Peyer's patch (tissue), 4 donors: Measurements from ENCODE around the gene CLIC1.

Experiments used
- POLR2A ChIP-seq, 2 donors: fragments of 450-650 bp; IDR thresholded peaks; one replicate each; pipeline ENCODE4 v1.5.1; 2017; ENCODE audit warnings: antibody characterized with exemption in 2 of 2, mild to moderate bottlenecking in 2 of 2, moderate library complexity in 2 of 2
- TF ChIP-seq, protein P1 (sequence below), 6 experiments: fragments of 450-650 bp in 4 of 6; fragments of 200-600 bp in 2 of 6; sonication (generic) in 1 of 6; IDR thresholded peaks; one replicate each; pipeline ENCODE4 v1.5.1; 2017 to 2019; ENCODE audit warnings: antibody characterized with exemption in 6 of 6, mild to moderate bottlenecking in 3 of 6, moderate library complexity in 1 of 6

- TF ChIP-seq, protein P1, sequence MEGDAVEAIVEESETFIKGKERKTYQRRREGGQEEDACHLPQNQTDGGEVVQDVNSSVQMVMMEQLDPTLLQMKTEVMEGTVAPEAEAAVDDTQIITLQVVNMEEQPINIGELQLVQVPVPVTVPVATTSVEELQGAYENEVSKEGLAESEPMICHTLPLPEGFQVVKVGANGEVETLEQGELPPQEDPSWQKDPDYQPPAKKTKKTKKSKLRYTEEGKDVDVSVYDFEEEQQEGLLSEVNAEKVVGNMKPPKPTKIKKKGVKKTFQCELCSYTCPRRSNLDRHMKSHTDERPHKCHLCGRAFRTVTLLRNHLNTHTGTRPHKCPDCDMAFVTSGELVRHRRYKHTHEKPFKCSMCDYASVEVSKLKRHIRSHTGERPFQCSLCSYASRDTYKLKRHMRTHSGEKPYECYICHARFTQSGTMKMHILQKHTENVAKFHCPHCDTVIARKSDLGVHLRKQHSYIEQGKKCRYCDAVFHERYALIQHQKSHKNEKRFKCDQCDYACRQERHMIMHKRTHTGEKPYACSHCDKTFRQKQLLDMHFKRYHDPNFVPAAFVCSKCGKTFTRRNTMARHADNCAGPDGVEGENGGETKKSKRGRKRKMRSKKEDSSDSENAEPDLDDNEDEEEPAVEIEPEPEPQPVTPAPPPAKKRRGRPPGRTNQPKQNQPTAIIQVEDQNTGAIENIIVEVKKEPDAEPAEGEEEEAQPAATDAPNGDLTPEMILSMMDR (IDR thresholded peaks at IDR 0.05), result no peak
- TF ChIP-seq POLR2A (IDR thresholded peaks at IDR 0.05), result no peak
Measured at GRCh38 chr6:31767096-31767645, 30.8 kb upstream of the CLIC1 start.
